Thoracic aorta (tissue), 2 donors: ENCODE measurements around the gene TNIK. TPM values are rescaled to one million over a fixed set of nuclear protein-coding genes. Genes with fewer than 3 reads are reported as not detected.

Experiments used
- ATAC-seq: fragments of 150-250 bp; one replicate; pipeline ENCODE4 v1.8.0; 2017; ENCODE audit warnings: low read depth; ENCODE audit not compliant: insufficient number of reproducible peaks, low FRiP score
- DNase-seq: peaks from one replicate; pipeline ENCODE4 v3.0.0-alpha.2; 2020; ENCODE audit warnings: low spot score
- H3K27ac ChIP-seq, 2 donors: fragments of 200-600 bp; sonication (generic); 1 replicate in 1 of 2; 2 replicates in 1 of 2; pipeline ENCODE4 v1.5.1; 2016; ENCODE audit warnings: mild to moderate bottlenecking in 2 of 2, moderate library complexity in 2 of 2
- H3K27me3 ChIP-seq: fragments of 200-600 bp; sonication (generic); replicated peaks from 2 replicates; pipeline ENCODE4 v1.6.0; 2016; ENCODE audit warnings: mild to moderate bottlenecking; ENCODE audit not compliant: insufficient read depth
- H3K36me3 ChIP-seq: fragments of 200-600 bp; sonication (generic); one replicate; pipeline ENCODE4 v1.5.1; 2016
- H3K4me1 ChIP-seq, 2 donors: fragments of 200-600 bp; sonication (generic); 1 replicate in 1 of 2; 2 replicates in 1 of 2; pipeline versions ENCODE4 v1.5.1 to v1.6.0; 2016; ENCODE audit warnings: low read depth in 2 of 2, mild to moderate bottlenecking in 1 of 2; ENCODE audit not compliant: control insufficient read depth in 1 of 2
- H3K4me3 ChIP-seq: fragments of 200-600 bp; sonication (generic); 2 replicates; pipeline ENCODE4 v1.5.1; 2016; ENCODE audit warnings: mild to moderate bottlenecking
- H3K9me3 ChIP-seq: fragments of 200-600 bp; sonication (generic); 2 replicates; pipeline ENCODE4 v1.5.1; 2016
- total RNA-seq, 2 donors: library from RNA; depleted of rRNA; stranded (reverse); fragments of >200 nt; gene quantifications; one replicate each; pipeline versions ENCODE4 v1.1.0 to v1.2.3, GENCODE V29; 2016
- TF ChIP-seq, protein P1 (sequence below): fragments of 200-600 bp; sonication (generic); IDR thresholded peaks from one replicate; pipeline ENCODE4 v1.5.1; 2019; ENCODE audit warnings: antibody characterized with exemption

TNIK gene
- total RNA-seq, 2 donors from 2014 or later: 18.3 to 21.7 TPM

- ATAC-seq: no peak
- Histone ChIP-seq H3K27ac (no peak overlapping the region), H3K4me1 (no peaks in the 10 kb centered on the region), H3K36me3 (no peaks in the 10 kb centered on the region), H3K4me3 (no peak overlapping the region), H3K27me3 (no peaks in the 10 kb centered on the region), H3K9me3 (no peaks in the 10 kb centered on the region)
- no peak for DNase-seq
- TF ChIP-seq, protein P1, sequence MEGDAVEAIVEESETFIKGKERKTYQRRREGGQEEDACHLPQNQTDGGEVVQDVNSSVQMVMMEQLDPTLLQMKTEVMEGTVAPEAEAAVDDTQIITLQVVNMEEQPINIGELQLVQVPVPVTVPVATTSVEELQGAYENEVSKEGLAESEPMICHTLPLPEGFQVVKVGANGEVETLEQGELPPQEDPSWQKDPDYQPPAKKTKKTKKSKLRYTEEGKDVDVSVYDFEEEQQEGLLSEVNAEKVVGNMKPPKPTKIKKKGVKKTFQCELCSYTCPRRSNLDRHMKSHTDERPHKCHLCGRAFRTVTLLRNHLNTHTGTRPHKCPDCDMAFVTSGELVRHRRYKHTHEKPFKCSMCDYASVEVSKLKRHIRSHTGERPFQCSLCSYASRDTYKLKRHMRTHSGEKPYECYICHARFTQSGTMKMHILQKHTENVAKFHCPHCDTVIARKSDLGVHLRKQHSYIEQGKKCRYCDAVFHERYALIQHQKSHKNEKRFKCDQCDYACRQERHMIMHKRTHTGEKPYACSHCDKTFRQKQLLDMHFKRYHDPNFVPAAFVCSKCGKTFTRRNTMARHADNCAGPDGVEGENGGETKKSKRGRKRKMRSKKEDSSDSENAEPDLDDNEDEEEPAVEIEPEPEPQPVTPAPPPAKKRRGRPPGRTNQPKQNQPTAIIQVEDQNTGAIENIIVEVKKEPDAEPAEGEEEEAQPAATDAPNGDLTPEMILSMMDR: no peak
Observed at GRCh38 chr3:171044835-171045793, 415.1 kb downstream of the TNIK start.

- DNase-seq (no peak), ATAC-seq (no peak)
- Histone ChIP-seq H3K27me3 (no peaks in the 10 kb centered on the region), H3K9me3 (no peaks in the 10 kb centered on the region), H3K27ac (no peak overlapping the region), H3K4me1 (no peaks in the 10 kb centered on the region), H3K36me3 (no peaks in the 10 kb centered on the region), H3K4me3 (no peak overlapping the region)
- TF ChIP-seq, protein P1: no peak
Observed at GRCh38 chr3:171044384-171044783, 415.8 kb downstream of the TNIK start.

DNA sequence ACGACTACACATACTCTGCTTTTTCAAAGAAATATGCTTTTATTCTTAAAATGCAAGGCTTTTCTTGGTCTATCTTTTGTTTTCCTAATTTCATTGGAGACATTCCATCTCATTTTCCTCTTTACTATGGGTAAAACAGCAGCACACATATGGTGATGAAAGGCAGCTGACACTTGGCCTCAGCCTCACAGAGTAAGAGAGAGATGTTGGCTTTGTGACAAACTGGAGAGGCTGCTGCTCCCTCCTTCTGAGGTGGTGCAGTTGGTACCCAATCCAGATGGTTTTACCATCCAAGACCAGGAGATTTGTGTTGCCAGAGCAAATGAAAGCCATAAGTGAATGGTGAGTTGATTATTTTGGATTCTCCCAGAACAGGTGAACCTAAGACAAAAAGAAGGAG, 420.5 kb downstream of the TNIK start:
- Histone ChIP-seq H3K27ac (no peak overlapping the region), H3K27me3 (no peaks in the 10 kb centered on the region), H3K4me3 (no peak overlapping the region), H3K9me3 (no peaks in the 10 kb centered on the region), H3K36me3 (no peaks in the 10 kb centered on the region), H3K4me1 (no peaks in the 10 kb centered on the region)
- DNase-seq (no peak), ATAC-seq (no peak)
- TF ChIP-seq, protein P1: no peak

DNA sequence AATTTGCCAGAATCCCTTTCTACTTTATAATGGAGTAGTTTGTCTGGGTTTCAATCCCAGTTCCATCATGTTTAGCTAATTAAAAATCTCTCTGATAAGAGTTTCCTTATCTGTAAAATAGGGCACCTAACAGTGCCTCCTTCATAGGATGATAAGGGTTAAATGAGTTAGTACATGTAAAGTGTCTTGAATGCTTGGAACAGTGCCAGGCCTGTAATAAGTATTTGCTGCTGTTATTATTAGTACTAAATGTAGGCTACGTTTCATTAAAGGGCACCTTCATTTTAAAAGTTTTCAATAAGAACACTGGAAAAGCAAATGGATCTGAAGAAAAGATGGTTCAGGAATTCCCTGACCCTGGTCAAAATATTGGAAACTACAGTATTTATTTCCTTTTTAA, 421.9 kb downstream of the TNIK start:
- Histone ChIP-seq H3K4me1 (no peaks in the 10 kb centered on the region), H3K27ac (no peak overlapping the region), H3K4me3 (no peak overlapping the region), H3K36me3 (no peaks in the 10 kb centered on the region), H3K9me3 (no peaks in the 10 kb centered on the region), H3K27me3 (no peaks in the 10 kb centered on the region)
- TF ChIP-seq, protein P1: no peak
- DNase-seq (no peak), ATAC-seq (no peak)

GRCh38 chr3:171028779-171029232, 431.4 kb downstream of the TNIK start:
- peak overlapping the region in 1 of 2 donors; percentile 37 for H3K27ac ChIP-seq
- DNase-seq (no peak), ATAC-seq (no peak)
- peak overlapping the region; percentile 53 for H3K4me3 ChIP-seq
- peaks cover 0 to 14% of the 10 kb centered on the region in 2 donors for H3K4me1 ChIP-seq
- no peaks in the 10 kb centered on the region for H3K36me3 ChIP-seq
- TF ChIP-seq, protein P1: no peak
- H3K9me3 ChIP-seq: no peaks in the 10 kb centered on the region
- no peaks in the 10 kb centered on the region for H3K27me3 ChIP-seq
